HL-60 (cell line): Measurements from ENCODE around the gene HBA1.

Experiments
- DNase-seq, 2 experiments: peaks; one replicate each; pipeline ENCODE4 v3.0.0-alpha.2; 2010 to 2020; ENCODE audit warnings: low read depth in 1 of 2, low spot score in 1 of 2
- H3K27ac ChIP-seq: fragments of 250-450 bp; sonication (Bioruptor Pico); replicated peaks from 2 replicates; pipeline ENCODE4 v1.5.1; 2020; ENCODE audit warnings: mild to moderate bottlenecking, moderate library complexity
- H3K27me3 ChIP-seq: fragments of 250-450 bp; sonication (Bioruptor Pico); 2 replicates; pipeline ENCODE4 v1.5.1; 2021; ENCODE audit warnings: mild to moderate bottlenecking, moderate library complexity; ENCODE audit not compliant: insufficient read depth, poor library complexity, severe bottlenecking
- H3K4me3 ChIP-seq: replicated peaks from 2 replicates; pipeline ENCODE4 v1.5.1; 2011; ENCODE audit warnings: mild to moderate bottlenecking, control low read depth, low read length; ENCODE audit not compliant: insufficient read depth
- GABPA ChIP-seq: IDR thresholded peaks from 2 replicates; pipeline ENCODE4 v1.6.1; 2012; ENCODE audit warnings: low read depth
- POLR2AphosphoS5 ChIP-seq: IDR thresholded peaks from 2 replicates; pipeline ENCODE4 v1.6.1; 2012; ENCODE audit warnings: low read depth
- SPI1 ChIP-seq: IDR thresholded peaks from 2 replicates; pipeline ENCODE4 v1.6.1; 2012; ENCODE audit warnings: low read depth, mild to moderate bottlenecking, borderline replicate concordance
- TF ChIP-seq, protein P1 (sequence below): IDR thresholded peaks from 2 replicates; pipeline ENCODE4 v1.6.1; 2012; ENCODE audit warnings: low read depth; ENCODE audit not compliant: insufficient replicate concordance
- TF ChIP-seq, protein P2 (sequence below): IDR thresholded peaks from one replicate; pipeline ENCODE4 v1.5.1; 2011; ENCODE audit warnings: low read length, control low read depth, inconsistent platforms; ENCODE audit not compliant: insufficient read depth

The HBA1 gene

DNA sequence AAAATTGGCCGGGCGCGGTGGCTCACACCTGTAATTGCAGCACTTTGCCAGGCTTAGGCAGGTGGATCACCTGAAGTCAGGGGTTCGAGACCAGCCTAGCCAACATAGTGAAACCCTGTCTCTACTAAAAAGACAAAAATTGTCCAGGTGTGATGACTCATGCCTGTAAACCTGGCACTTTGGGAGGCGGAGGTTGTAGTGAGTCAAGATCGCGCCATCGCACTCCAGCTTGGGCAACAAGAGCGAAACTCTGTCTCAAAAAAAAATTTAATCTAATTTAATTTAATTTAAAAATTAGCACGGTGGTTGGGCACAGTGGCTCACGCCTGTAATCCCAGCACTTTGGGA lies 2.2 kb downstream of the HBA1 start:
- TF ChIP-seq, protein P1, sequence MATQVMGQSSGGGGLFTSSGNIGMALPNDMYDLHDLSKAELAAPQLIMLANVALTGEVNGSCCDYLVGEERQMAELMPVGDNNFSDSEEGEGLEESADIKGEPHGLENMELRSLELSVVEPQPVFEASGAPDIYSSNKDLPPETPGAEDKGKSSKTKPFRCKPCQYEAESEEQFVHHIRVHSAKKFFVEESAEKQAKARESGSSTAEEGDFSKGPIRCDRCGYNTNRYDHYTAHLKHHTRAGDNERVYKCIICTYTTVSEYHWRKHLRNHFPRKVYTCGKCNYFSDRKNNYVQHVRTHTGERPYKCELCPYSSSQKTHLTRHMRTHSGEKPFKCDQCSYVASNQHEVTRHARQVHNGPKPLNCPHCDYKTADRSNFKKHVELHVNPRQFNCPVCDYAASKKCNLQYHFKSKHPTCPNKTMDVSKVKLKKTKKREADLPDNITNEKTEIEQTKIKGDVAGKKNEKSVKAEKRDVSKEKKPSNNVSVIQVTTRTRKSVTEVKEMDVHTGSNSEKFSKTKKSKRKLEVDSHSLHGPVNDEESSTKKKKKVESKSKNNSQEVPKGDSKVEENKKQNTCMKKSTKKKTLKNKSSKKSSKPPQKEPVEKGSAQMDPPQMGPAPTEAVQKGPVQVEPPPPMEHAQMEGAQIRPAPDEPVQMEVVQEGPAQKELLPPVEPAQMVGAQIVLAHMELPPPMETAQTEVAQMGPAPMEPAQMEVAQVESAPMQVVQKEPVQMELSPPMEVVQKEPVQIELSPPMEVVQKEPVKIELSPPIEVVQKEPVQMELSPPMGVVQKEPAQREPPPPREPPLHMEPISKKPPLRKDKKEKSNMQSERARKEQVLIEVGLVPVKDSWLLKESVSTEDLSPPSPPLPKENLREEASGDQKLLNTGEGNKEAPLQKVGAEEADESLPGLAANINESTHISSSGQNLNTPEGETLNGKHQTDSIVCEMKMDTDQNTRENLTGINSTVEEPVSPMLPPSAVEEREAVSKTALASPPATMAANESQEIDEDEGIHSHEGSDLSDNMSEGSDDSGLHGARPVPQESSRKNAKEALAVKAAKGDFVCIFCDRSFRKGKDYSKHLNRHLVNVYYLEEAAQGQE, result no peak
- no peak for TF ChIP-seq GABPA
- no peak for TF ChIP-seq POLR2AphosphoS5
- TF ChIP-seq, protein P2, sequence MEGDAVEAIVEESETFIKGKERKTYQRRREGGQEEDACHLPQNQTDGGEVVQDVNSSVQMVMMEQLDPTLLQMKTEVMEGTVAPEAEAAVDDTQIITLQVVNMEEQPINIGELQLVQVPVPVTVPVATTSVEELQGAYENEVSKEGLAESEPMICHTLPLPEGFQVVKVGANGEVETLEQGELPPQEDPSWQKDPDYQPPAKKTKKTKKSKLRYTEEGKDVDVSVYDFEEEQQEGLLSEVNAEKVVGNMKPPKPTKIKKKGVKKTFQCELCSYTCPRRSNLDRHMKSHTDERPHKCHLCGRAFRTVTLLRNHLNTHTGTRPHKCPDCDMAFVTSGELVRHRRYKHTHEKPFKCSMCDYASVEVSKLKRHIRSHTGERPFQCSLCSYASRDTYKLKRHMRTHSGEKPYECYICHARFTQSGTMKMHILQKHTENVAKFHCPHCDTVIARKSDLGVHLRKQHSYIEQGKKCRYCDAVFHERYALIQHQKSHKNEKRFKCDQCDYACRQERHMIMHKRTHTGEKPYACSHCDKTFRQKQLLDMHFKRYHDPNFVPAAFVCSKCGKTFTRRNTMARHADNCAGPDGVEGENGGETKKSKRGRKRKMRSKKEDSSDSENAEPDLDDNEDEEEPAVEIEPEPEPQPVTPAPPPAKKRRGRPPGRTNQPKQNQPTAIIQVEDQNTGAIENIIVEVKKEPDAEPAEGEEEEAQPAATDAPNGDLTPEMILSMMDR, result no peak
- TF ChIP-seq SPI1, result no peak
- no peak overlapping the region for H3K4me3 ChIP-seq
- H3K27me3 ChIP-seq, result peaks cover 48% of the 10 kb centered on the region
- H3K27ac ChIP-seq, result no peak overlapping the region
- DNase-seq, result no peak

DNA sequence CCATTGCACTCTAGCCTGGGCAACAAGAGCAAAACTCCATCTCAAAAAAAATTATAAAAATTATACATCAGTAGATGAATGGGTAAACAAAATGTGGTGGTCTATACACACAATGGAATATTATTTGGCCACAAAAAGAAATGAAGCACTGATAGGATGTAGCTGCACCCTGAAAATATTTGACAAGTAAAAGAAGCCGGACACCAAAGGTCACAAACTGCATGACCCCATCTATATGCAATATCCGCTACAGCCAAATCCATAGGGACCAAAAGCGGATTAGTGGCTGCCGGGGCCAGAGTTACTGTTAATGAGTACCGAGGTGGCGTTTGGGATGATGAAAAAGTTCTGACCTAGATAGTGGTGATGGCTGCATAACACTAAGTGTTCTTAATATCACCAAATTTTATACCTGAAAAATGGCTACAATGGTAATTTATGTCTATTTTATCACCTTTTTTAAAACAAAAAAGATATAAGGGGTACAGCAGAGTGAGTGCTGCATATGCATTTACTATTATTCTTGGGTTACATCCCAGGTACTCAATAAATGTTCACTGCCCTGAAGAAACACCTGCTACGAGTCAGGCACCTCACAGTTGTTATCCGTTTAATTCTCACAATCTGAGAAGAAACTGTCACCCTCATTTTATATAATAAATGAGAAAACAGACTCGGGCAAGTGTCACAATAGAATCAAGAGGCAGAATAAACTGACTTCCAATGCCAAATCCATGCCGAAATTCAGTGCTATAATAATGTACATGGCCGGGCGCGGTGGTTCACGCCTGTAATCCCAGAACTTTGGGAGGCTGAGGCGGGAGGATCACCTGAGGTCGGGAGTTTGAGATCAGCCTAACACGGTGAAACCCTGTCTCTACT lies 3.0 kb downstream of the HBA1 start:
- DNase-seq, result no peak
- Histone ChIP-seq H3K4me3 (no peak overlapping the region), H3K27ac (no peak overlapping the region), H3K27me3 (peaks cover 47% of the 10 kb centered on the region)
- no peak for TF ChIP-seq SPI1
- TF ChIP-seq POLR2AphosphoS5, result no peak
- TF ChIP-seq GABPA, result no peak
- TF ChIP-seq, protein P1, result no peak
- TF ChIP-seq, protein P2, result no peak

DNA sequence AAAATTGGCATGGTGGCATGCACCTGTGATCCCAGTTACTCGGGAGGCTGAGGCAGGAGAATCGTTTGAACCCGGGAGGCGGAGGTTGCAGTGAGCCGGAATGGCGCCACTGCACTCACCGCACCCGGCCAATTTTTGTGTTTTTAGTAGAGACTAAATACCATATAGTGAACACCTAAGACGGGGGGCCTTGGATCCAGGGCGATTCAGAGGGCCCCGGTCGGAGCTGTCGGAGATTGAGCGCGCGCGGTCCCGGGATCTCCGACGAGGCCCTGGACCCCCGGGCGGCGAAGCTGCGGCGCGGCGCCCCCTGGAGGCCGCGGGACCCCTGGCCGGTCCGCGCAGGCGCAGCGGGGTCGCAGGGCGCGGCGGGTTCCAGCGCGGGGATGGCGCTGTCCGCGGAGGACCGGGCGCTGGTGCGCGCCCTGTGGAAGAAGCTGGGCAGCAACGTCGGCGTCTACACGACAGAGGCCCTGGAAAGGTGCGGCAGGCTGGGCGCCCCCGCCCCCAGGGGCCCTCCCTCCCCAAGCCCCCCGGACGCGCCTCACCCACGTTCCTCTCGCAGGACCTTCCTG lies 3.7 kb downstream of the HBA1 start, which contains the start of gene HBQ1:
TSS of gene HBQ1 (plus strand) at position 359 of the 575 bp plus-strand sequence. CDS start at position 387, 28 bp downstream.
- Histone ChIP-seq H3K4me3 (peak within 1 kb of the TSS; percentile 24), H3K27ac (no peak within 1 kb of the TSS), H3K27me3 (peaks cover 43% of the 10 kb centered on the region)
- TF ChIP-seq, protein P1, result peak; percentile 12
- TF ChIP-seq POLR2AphosphoS5 (no peak), GABPA (no peak), SPI1 (no peak)
- TF ChIP-seq, protein P2, result no peak
- no peak for DNase-seq
